Stimulated activated naive CD8-positive, alpha-beta T cell treated with anti-CD3 and anti-CD28 coated beads, Interleukin-15, Interleukin-2, amounts not matched to agents 100 ng/mL and 50 ng/mL, for 24 hours (primary cell): ENCODE results near the gene PNPLA7.
A peak's percentile ranks its signal among the peaks of the same experiment; 100 is the strongest.

Source experiments
- H3K27ac Mint-ChIP-seq: one replicate; pipeline ENCODE4 v1.8.0; 2021; ENCODE audit warnings: mild to moderate bottlenecking, mixed read lengths
- H3K27me3 Mint-ChIP-seq: one replicate; pipeline ENCODE4 v1.8.0; 2021; ENCODE audit warnings: mixed read lengths
- H3K36me3 Mint-ChIP-seq: one replicate; pipeline ENCODE4 v1.8.0; 2021; ENCODE audit warnings: low read depth, mixed read lengths
- H3K4me1 Mint-ChIP-seq: one replicate; pipeline ENCODE4 v1.8.0; 2021; ENCODE audit warnings: low read depth, mixed read lengths
- H3K4me3 Mint-ChIP-seq: one replicate; pipeline ENCODE4 v1.8.0; 2021; ENCODE audit warnings: mild to moderate bottlenecking, mixed read lengths
- H3K9me3 Mint-ChIP-seq: one replicate; pipeline ENCODE4 v1.8.0; 2021; ENCODE audit warnings: mixed read lengths

PNPLA7 gene

GRCh38 chr9:137502008-137502911 lies 47.9 kb downstream of the PNPLA7 start:
- no peak overlapping the region for H3K4me3 Mint-ChIP-seq
- H3K4me1 Mint-ChIP-seq = peaks cover 8% of the 10 kb centered on the region
- no peaks in the 10 kb centered on the region for H3K9me3 Mint-ChIP-seq
- H3K27ac Mint-ChIP-seq = peak overlapping the region; percentile 65
- peaks cover 7% of the 10 kb centered on the region for H3K36me3 Mint-ChIP-seq
- H3K27me3 Mint-ChIP-seq = no peaks in the 10 kb centered on the region

DNA sequence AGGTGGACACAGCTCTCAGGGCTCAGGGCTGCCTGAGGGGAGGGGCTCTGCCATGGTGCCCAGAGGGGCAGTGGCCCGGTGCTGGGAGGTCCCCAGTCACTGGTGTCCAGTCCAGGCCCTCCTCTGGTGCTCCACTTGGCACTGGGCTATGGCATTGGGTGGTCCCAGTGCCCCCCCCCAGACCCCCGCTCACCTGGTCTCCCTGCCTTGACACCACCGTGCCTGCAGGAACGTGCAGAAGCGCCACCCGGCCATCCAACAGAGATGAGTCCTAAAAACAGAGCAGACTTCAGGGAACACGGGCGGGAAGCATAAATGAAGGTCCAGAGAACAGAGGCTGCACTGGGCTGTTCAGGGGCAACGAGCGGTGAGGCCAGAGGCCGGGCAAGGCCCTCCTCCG lies 48.7 kb downstream of the PNPLA7 start:
- Mint-ChIP-seq H3K4me1 (peaks cover 8% of the 10 kb centered on the region), H3K4me3 (no peak overlapping the region), H3K27ac (no peak overlapping the region), H3K27me3 (no peaks in the 10 kb centered on the region), H3K9me3 (no peaks in the 10 kb centered on the region), H3K36me3 (peaks cover 7% of the 10 kb centered on the region)

DNA sequence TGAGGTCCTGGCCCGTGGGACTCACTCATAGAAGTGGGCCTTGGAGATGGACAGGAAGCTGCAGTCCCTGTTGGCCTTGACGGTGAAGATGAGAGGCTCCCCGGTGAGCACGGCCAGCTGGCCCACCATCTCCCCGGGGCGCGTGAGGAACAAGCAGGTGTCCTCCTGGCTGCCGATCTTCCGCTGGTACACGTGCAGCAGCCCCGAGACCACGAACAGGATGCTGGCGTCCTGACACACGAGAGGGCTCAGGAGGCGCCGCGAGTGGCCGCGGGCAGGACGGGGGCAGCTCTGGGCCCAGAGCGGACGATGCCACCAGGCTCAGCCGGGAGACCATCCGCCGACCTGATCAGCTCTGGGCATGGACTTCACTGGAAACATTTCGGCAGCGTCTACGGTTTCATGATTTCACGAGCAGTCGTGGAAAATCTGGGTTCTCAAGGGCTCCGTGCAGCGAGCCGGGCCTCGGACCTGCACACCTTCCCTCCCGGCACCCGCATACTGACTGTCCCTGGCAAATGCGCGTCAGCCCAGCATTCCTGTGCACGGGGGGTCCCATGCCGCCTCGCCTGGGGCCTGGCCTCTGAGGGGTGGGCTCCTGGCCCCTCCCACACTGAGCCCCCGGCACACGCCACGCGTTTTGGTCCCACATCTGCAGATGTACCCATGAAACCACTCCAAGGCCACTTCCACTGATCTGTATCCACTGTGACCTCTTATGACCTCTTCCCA lies 49.4 kb downstream of the PNPLA7 start:
- Mint-ChIP-seq H3K4me1 (peaks cover 8% of the 10 kb centered on the region), H3K9me3 (no peaks in the 10 kb centered on the region), H3K36me3 (peaks cover 7% of the 10 kb centered on the region), H3K4me3 (no peak overlapping the region), H3K27ac (no peak overlapping the region), H3K27me3 (no peaks in the 10 kb centered on the region)

GRCh38 chr9:137499858-137500661 lies 50.1 kb downstream of the PNPLA7 start:
- Mint-ChIP-seq H3K27me3 (no peaks in the 10 kb centered on the region), H3K36me3 (peaks cover 7% of the 10 kb centered on the region), H3K4me1 (peaks cover 8% of the 10 kb centered on the region), H3K27ac (no peak overlapping the region), H3K4me3 (no peak overlapping the region), H3K9me3 (no peaks in the 10 kb centered on the region)

DNA sequence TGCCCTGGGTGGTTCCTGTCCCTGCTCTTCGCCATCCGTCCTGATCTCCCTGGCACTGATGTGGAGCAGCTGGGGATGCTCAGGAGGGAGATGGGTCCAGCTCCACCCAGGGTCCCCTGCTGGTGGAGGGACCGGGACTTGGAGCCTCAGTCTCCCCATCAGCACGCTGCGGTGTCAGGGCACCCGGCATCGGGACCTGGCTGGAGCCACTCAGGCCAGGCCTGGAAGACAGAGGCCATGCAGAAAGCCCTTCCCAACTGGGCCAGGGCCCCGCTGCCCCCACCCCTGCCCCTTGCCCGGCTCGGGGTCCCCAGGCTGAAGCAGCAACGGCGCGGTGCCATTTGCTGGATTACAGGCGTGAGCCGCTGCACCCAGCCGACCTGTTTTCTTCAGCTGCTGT lies 50.8 kb downstream of the PNPLA7 start:
- Mint-ChIP-seq H3K4me3 (no peak overlapping the region), H3K27ac (no peak overlapping the region), H3K27me3 (no peaks in the 10 kb centered on the region), H3K36me3 (peaks cover 7% of the 10 kb centered on the region), H3K4me1 (peaks cover 8% of the 10 kb centered on the region), H3K9me3 (no peaks in the 10 kb centered on the region)

GRCh38 chr9:137498720-137499150 lies 51.5 kb downstream of the PNPLA7 start:
- no peak overlapping the region for H3K27ac Mint-ChIP-seq
- H3K36me3 Mint-ChIP-seq = peaks cover 7% of the 10 kb centered on the region
- H3K4me1 Mint-ChIP-seq = peaks cover 8% of the 10 kb centered on the region
- no peak overlapping the region for H3K4me3 Mint-ChIP-seq
- no peaks in the 10 kb centered on the region for H3K27me3 Mint-ChIP-seq
- no peaks in the 10 kb centered on the region for H3K9me3 Mint-ChIP-seq

DNA sequence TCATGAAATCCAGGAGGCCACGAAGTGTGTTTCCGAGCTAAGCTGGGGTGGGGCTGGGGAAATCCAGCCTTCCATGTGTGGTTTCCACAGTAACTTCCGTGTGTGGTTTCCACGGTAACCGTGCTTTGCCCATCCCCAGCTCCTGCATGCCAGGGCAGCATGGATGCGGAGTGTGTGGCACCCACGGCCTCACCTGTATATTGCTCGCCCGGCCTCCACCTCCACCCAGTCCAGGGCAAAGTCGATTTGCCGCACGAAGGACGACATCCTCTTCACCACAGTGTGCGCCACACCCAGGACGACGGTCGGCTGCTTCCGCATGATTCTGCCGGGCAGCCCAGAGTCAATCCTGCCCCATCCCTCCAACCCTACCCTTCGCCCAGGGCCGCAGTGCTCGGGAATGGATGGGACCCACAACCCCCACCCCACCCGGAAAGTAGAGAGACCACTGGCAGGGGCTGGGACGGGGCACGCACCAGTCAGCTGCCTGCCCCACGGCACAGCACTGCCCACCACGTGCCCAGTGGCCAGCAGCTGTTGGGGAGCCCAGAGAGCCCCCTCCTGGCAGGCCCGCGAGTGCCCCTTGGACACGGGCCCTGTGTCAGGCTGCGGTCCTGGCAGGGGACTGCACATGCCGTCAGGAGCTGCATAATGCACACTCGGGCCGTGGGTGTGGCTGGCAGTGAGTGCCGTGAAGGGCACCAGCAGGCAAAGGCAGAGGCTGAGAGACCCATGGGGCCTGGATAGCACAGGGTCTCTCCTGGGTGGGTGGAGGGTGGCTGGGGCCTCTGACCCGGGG lies 52.1 kb downstream of the PNPLA7 start:
- no peak overlapping the region for H3K4me3 Mint-ChIP-seq
- peaks cover 7% of the 10 kb centered on the region for H3K36me3 Mint-ChIP-seq
- no peaks in the 10 kb centered on the region for H3K9me3 Mint-ChIP-seq
- H3K27ac Mint-ChIP-seq = no peak overlapping the region
- H3K4me1 Mint-ChIP-seq = peaks cover 8% of the 10 kb centered on the region
- H3K27me3 Mint-ChIP-seq = no peaks in the 10 kb centered on the region

DNA sequence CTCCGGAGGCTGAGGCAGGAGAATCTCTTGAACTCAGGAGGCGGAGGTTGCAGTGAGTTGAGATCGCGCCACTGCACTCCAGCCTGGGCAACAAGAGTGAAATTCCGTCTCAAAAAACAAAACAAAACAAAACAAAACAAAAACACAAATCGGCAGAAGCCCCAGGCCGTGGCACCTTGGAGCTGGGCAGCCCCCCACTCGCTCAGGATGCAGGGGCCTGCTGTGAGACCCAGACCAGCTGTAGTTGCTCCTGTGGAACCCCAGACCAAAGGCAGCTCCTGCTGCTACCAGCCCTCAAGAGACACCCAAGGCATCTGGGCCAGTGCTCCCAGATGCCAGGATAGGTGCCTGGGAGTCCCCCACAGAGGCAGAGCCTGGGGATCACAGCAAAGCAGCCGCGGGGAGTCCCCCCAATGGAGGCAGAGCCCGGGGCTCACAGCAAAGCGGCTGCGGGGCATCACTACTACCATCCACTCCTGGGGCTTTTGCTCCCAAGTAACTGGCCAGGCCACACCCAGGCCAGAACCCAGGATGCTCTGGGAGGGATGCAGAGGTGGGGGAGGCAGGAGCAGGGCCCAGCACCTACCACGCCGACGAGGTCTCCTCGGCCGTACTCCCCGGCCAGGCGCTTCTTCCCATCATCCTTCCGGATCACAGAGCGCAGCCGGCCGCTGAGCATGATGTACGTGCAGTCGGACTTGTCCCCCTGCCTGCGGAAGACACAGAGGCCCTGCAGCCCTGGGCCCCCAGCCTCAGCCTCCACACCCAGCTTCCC lies 53.4 kb downstream of the PNPLA7 start:
- H3K27ac Mint-ChIP-seq = no peak overlapping the region
- peaks cover 2% of the 10 kb centered on the region for H3K4me1 Mint-ChIP-seq
- peaks cover 3% of the 10 kb centered on the region for H3K36me3 Mint-ChIP-seq
- H3K27me3 Mint-ChIP-seq = no peaks in the 10 kb centered on the region
- H3K9me3 Mint-ChIP-seq = no peaks in the 10 kb centered on the region
- no peak overlapping the region for H3K4me3 Mint-ChIP-seq

DNA sequence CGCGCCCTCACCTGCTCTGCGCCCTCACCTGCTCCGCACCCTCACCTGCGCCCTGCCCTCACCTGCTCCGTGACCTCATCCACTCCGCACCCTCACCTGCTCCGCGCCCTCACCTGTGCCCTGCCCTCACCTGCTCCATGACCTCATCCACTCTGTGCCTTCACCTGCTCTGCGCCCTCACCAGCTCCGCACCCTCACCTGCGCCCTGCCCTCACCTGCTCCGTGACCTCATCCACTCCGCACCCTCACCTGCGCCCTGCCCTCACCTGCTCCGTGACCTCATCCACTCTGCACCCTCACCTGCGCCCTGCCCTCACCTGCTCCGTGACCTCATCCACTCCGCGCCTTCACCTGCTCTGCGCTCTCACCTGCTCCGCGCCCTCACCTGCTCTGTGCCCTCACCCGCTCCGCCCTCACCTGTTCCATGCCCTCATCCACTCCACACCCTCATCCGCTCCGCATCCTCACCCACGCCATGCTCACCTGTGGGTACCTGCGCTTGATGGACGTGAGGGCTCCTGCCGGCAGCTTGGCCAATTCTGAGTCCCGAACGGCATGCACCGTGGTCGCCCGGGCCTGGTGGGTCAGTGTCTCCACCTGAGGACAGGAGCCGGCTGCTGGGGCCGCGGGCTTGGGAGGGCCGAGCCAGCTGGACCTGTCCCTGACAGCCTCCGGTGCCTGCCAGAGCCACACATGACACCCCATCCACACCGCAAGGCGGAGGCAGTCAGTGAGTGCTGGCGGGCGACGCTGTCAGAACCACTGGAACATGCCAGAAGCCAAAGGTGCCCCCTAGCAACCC lies 55.5 kb downstream of the PNPLA7 start:
- no peak overlapping the region for H3K27ac Mint-ChIP-seq
- no peaks in the 10 kb centered on the region for H3K36me3 Mint-ChIP-seq
- H3K4me1 Mint-ChIP-seq = no peaks in the 10 kb centered on the region
- H3K27me3 Mint-ChIP-seq = no peaks in the 10 kb centered on the region
- H3K4me3 Mint-ChIP-seq = no peak overlapping the region
- H3K9me3 Mint-ChIP-seq = no peaks in the 10 kb centered on the region

DNA sequence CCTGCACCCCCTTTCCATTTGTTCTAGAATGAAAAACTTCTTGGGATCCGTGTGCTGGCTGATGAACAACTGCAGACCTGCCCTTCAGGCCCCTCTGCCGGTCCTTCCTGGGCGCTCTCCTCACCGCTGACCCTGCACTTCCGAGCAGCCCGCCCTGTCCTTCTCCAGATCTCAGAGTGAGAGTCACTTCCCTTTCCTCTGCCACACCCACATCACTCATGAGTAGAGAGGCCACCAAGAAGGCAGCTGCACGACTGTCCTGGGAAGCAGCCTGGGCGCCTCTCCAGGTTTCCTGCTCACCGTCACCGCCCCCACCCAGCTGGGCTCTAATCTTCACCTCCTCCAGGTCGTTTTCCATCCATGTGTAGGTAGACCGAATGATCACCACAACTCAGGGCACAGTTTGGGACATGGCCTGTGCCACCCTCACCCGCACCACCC lies 56.1 kb downstream of the PNPLA7 start:
- no peaks in the 10 kb centered on the region for H3K9me3 Mint-ChIP-seq
- no peak overlapping the region for H3K27ac Mint-ChIP-seq
- H3K27me3 Mint-ChIP-seq = no peaks in the 10 kb centered on the region
- no peak overlapping the region for H3K4me3 Mint-ChIP-seq
- no peaks in the 10 kb centered on the region for H3K4me1 Mint-ChIP-seq
- H3K36me3 Mint-ChIP-seq = no peaks in the 10 kb centered on the region

- no peak overlapping the region for H3K27ac Mint-ChIP-seq
- no peak overlapping the region for H3K4me3 Mint-ChIP-seq
- H3K27me3 Mint-ChIP-seq = no peaks in the 10 kb centered on the region
- no peaks in the 10 kb centered on the region for H3K9me3 Mint-ChIP-seq
- H3K36me3 Mint-ChIP-seq = no peaks in the 10 kb centered on the region
- H3K4me1 Mint-ChIP-seq = no peaks in the 10 kb centered on the region
These were observed 56.7 kb downstream of the PNPLA7 start for GRCh38 chr9:137493364-137494103.

DNA sequence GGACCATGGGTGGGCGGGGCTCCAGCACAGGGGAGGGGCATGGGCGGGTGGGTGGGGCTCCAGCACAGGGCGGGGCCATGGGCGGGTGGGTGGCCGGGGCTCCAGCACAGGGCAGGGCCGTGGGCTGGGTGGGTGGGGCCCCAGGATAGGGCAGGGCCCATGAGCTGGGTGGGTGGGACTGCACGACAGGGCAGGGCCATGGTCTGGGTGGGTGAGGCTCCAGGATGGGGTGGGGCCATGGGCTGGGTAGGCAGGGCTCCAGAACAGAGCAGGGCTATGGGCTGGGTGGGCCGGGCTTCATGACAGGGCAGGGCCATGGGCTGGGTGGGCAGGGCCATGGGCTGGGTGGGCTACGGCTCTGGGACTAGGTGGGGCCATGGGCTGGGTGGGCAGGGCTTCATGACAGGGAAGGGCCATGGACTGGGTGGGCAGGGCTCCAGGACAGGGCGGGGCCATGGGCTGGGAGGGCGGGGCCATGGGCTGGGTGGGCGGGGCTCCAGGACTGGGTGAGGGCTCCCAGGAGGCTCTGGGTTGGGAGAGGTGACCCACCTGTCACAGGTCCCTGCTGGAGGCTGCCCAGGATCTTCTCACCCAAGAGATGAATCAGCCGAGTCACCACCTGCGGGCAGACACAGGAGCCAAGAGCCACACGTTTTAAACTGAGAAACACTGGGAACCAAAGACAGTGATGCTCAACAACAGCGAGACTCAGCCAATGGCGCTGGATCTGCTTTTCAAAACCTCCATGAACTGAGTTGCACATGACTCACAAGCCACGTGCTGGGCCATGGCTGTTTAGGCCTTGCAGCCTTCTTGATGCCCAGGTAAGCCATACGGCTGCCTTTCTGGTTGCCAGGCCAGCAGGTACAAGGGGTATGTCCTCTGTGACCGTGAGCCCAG lies 57.5 kb downstream of the PNPLA7 start:
- Mint-ChIP-seq H3K4me1 (no peaks in the 10 kb centered on the region), H3K27me3 (no peaks in the 10 kb centered on the region), H3K4me3 (no peak overlapping the region), H3K9me3 (no peaks in the 10 kb centered on the region), H3K27ac (no peak overlapping the region), H3K36me3 (no peaks in the 10 kb centered on the region)
